GM15510 (cell line): Measurements from ENCODE around the gene FSTL4.

Experiments used
- POLR2A ChIP-seq: IDR thresholded peaks from 3 replicates; pipeline ENCODE4 v1.6.1; 2011; ENCODE audit warnings: borderline replicate concordance; ENCODE audit not compliant: insufficient read length; ENCODE audit errors: extremely low read depth

The FSTL4 gene

DNA sequence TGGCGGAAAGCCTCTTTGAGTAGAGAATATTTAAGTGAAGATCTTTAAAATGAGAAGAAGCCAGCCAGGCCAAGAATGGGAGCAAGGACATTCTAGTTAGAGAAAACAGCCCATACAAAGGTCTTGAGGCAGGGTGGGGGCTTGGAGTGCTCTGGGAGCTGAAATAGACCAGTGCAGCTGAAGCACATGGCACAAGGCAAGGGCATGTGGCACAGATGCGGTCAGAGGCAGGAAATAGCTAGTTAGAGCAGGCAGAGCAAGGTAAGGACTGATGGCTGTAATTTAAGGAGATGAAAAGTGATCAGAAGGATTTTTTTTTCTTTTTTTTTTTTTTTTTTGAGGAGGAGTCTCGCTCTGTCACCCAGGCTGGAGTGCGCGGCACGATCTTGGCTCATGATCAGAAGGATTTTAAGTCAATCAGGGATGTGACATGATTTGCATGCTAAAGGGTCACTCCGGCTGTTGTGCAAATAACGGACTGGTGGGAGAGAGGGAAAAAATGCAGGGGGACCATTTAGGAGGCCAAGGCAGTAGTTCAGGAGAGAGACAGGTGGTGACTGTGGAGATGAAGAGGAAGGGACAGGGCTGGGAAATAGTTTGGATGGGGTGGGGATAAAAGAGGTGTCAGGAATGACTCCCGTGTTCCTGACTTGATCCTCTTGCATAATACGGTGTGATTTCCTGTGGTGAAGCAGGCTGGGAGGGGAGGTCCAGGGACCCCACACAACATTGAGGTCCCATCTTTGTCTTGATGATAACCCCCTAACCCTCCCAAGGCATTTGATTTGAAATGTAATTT, 352.9 kb downstream of the FSTL4 start:
- TF ChIP-seq POLR2A: no peak

DNA sequence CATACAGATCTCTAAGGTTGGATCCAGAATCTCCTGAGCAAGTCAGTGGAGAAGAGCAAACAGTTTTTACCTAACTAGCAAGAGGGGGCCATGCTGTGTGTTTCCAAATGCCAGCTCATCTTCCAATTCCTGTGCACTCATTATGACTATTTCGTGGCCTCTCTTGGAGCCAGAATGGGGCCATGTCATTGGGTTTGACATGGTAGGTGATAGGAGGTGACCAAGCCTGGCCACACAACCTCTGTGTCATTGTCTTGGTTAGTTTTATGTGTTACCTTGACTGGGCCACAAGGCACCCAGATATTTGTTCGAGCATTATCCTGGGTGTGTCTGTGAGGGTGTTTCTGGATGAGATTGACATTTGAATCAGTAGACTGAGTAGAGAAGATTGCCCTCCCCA, 354.4 kb downstream of the FSTL4 start:
- TF ChIP-seq POLR2A: no peak

DNA sequence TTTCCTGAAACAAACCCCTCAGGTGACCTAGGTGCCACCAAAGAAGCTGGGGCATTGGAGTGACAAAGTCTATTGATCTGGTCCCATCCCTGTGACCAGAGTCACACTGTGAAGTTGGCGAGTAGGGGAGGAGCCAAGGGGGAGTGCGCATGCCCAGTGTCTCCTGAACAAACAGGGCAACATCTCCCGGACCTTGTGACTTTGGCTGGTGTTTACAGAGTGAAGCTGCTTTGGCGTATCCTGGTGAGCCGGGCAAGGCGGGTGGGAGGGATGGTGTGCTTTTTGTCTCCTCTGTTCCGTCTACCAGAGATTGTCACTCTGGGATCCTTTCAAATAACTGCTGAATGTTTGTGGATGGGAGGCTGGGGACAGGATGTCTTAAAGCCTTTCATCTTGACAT, 356.1 kb downstream of the FSTL4 start:
- TF ChIP-seq POLR2A: no peak

DNA sequence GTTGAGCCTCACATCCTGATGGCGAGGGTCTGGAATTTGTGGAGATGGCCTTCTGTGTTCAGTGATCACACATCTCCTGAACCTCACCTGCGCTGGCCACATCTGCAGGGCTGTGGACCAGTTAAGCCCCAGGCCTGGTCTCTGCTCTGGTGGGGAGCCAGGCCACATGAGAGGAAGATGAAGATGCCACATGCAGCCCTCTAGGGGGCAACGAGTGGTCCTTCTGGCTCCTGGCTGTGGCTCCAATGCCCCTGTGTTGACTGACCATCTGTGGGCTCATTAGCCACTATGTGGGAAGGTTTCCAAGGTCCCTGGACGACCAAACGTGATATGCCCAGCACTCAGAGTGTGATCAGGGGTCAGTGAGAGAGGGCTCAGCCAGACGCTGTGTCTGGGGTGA, 357.5 kb downstream of the FSTL4 start:
- TF ChIP-seq POLR2A: no peak

DNA sequence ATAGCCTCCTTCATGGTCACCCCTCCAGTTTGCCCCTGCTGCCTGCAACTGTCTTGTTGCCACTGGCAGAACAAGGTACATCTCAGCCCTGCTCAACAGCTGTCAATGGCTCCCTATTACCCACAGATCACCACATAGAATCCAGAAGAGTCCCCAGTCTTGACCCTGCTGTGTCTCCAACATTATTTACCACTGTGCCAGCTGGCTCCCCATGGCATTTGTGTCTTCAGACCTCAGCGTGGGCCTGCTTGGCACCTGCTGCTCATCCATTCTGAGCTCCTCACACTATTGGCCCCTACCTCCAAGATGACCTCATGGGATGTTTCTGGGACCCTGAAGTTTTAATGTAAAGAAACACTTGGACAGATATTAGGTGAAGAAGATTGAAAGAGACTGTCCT, 358.7 kb downstream of the FSTL4 start:
- no peak for TF ChIP-seq POLR2A

DNA sequence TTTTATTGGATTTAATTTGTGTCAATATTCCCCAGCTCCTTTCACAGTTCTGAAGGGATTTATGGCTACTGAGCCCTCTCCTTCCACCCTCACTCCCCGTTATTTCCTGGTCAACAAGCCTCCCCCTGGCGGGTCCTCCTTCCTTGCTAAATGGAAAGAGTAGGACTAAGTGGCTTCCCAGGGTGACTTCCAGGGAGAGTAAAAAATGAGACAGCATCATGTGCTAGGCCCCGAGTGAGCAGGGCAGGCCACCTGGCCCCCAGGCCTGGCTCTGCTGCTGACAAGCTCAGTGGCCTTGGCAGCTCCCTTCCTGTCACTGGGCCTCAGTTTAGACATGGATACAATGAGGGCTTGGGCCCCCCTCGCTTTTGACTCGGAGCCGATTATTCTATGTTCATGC, 359.3 kb downstream of the FSTL4 start:
- no peak for TF ChIP-seq POLR2A

DNA sequence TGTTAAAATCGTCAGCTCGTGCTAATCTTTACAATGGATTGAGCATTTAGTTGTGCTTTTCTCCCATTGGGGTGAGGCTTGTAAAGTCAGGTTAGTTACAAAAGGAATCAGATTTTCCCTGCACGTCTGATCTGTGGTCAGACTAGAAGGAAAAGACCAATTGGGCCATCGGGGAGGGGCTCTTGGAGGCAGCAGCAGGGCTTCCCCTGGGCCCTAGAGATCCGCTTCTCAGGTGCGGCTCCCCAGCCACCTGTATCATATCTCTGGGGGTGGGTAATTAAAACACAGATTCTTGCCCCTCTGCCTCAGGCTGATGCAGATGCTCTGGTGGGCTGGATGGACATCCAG, 360.2 kb downstream of the FSTL4 start:
- no peak for TF ChIP-seq POLR2A

DNA sequence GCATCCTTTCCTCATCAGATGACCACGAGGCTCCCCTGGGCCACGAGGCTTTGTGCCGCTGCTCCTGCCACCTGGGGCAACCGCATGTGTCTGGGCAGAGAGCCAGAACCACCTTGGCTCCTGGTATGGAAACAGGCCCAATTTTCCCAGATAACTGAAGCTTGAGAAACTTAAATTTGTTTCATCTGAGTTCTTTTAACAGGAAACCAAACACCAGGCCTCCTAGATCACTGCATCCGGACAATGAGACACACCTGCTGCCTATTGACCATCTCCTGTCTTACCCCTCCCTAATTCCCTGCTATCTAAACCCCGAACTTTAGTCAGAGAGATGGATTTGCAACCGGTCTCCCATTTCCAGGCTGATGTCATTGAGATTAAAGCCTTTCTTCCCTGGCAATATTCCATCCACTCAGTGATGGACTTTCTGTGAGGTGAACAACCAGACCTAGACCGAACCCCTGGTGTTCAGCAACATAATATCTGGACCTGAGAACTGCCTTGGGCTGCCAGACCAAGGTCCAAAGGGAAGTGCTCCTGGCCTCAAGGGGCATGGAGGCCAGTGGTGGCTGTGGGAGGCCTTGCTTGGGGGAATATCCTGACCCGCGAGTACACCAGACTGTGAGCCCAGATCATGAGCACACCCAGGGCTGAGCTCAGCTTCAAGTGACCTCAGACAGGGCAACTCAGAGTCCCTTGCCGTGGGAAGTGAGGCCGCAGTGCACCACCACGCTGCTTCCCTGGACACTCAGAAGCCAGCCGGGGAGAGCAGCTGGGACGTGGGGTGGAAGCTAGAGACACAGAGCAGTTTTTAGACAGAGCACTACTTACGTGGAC, 360.8 kb downstream of the FSTL4 start:
- no peak for TF ChIP-seq POLR2A

DNA sequence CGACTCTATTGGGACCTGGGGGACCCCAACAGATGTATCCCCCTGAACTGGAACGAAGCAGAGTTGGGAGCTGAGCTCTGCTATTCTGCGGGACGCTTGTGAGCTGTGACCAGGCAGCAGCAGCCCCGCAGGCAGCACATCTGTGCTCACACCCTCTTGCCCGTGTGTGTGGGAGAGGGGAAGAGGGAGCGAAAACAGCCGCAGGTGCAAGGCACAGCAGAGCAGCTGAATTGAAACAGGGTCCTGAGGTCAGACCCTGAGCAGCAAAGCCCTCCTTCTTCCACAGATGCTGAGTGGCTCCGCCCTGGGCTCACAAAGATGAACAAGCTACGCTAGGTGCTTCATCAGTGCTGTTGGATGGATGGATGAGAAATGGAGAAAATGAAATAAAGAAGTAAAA, 361.8 kb downstream of the FSTL4 start:
- TF ChIP-seq POLR2A: no peak

DNA sequence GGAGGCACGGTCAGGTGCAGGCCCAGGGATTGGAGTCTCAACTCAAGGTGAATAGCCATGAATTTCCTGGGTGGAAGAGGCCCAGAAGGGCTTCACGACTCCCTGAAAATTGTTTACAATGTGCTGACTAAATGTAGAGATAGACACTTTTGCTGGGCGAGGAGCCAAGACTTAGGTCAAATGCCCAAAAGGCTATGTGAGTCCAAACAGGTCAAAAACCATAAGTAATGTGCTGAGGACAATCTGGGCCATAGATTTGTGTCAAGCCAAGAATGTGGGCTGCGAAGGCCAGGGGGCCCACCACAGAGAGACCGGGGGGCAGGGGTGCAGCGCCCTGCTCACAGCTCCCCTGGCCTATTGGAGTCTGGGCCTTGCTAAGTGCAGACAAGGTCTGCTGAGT, 362.7 kb downstream of the FSTL4 start:
- TF ChIP-seq POLR2A: no peak

DNA sequence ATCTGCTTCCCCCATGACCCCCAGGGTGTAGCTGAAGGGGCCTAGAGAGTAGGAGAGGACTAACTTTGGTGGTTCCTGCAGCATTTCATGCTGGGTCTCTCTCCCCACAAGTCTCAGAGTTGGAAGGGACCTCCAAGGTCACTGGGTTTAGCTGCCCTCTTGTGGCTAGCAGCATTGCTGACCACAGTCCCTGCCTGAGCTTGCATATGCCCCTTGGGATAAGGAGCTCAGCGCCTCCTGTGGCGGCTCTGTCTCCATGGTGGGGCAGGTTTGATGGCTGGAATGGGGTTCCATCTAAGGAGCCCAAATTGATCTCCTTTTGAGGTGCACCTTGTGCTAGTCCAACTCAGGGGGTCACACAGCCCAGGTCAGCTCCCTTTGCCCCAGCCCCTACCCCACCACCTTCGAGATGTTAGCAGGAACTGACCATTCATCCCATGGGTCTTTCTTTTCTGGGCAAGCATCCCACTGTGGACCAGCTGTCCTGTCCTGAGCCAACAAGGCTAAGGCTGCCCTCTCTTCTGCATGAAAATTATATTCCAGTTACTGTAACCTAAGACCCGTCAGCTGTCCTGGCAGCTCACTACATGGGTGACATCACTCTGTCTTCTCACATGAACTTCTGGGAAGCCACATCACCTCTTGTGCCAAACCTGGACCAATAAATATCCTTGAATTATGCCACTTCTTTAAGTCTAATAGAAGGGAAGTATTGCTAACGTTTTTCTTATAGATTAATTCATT, 364.3 kb downstream of the FSTL4 start:
- TF ChIP-seq POLR2A: no peak

DNA sequence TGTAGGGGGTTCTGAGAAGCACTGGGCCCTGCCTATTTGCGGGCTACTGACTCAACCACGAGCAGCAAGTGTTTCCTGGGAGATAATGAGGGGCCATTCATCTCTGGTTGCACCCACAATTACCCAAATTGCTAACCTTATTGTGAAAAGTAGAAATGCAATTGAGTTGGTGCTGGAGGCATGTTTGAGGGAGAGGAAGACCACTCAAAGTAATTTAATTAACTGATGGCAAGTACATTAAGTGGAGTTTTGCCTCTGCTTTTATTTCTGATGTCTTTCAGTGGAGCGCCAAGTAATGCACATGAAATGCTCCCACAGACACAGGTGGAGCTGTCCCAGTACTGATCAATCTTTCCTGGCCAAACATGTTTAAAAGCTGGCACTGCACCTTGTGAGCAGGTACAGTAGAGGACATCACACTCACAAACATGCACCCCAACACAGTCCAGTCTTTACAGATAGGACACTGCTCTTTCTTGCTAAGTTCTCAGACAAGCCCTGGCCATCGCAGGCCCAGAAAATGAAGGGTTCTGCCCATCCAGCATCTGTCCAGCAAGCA, 365.1 kb downstream of the FSTL4 start:
- TF ChIP-seq POLR2A: no peak

DNA sequence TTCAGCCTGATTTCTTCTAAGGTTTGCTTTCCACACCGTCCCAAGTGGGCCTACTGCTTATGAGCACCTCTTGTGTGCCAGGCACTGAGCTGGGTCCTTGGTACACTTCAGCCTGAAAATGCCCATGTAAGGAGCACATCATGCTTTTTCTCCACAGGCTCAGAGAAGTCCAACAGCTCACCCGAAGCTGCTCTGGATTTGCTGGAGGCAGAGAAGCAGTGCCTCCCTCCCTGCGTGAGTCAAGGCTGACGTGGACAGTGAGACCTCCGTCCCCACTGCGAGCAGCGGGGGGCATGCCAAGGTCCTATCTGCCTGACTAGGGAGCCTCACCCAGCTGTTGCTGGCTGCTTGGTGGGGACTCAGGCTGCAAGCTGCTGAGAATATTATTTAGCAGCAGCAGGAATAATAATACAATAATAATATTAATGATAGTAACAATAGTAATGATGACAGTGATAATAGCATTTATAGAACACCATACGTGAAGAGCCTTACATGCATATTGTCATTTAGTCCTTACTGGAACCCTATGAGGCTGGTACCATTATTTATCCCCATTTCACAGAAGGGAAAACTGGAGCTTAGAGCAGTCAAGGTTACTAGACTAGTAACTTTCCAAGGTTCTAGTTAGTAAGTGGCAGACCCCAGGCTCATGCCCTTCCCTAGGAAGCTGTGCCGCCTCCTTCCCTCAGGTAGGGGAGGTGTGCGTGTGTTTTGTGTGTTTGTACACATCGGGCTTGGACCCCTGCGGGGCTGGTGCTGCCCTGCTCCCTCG, 365.8 kb downstream of the FSTL4 start:
- TF ChIP-seq POLR2A: no peak

DNA sequence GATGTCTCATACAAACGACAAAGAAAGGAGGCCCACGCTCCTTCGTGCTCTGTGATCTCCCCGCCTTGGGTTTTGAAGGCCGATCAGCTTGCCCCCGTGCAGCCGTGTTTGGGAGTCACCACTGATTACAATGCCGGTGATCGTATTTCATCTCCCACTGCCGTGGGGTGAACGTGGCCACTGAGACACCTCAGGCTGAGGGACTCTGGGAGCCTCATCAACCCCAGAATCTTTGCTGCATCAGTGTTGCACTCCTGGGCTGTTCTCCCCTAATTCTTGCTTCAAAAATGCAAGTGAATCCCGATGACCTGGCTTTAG, 366.3 kb downstream of the FSTL4 start:
- TF ChIP-seq POLR2A: no peak
